GM21526 (cell line): ENCODE results near the gene TTYH2.
"Not testable (repeated sequence)": the region's sequence is repeated elsewhere in the genome, so short reads cannot be mapped to it uniquely, and the experiment has no call there.

Source experiments
- ATAC-seq: cut with Tn5 transposase; IDR thresholded peaks from one replicate; pipeline ENCODE4 v1.9.1; 2021; ENCODE audit warnings: moderate library complexity; ENCODE audit not compliant: unreplicated experiment, low FRiP score

TTYH2 gene

GRCh38 chr17:74212913-74213791, at the start of gene TTYH2:
TSS of gene TTYH2 (plus strand) at chr17:74213571. CDS start at chr17:74213588, 17 bp downstream.
- ATAC-seq: peak; percentile 51

- ATAC-seq: no peak
Observed at GRCh38 chr17:74163836-74164235, 49.5 kb upstream of the TTYH2 start.

DNA sequence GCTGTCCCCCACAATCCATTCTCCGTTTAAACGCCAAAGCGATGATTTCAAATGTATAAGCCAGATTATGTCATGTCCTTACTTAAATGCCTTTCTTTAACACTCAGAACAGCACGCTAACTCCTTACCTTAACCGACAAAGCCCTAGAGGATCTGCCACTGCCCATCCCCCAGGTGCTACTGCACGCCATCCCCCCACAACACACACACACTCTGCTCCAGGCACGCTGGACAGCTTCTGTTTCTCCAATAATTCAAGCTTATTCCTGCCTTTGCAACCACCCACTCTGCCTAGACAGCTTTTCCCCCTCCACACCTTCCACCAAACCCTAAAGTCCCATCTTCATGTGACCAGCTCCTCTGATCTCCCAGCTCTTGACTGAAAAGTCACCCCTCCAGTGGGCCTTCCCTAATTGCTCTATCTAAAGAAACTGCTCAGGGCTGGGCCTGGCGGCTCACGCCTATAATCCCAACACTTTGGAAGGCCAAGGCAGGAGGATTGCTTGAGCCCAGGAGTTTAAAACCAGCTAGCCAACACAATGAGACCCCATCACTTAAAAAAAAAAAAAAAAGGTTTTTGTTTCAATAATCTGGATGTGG, 48.8 kb upstream of the TTYH2 start:
- ATAC-seq: no peak

DNA sequence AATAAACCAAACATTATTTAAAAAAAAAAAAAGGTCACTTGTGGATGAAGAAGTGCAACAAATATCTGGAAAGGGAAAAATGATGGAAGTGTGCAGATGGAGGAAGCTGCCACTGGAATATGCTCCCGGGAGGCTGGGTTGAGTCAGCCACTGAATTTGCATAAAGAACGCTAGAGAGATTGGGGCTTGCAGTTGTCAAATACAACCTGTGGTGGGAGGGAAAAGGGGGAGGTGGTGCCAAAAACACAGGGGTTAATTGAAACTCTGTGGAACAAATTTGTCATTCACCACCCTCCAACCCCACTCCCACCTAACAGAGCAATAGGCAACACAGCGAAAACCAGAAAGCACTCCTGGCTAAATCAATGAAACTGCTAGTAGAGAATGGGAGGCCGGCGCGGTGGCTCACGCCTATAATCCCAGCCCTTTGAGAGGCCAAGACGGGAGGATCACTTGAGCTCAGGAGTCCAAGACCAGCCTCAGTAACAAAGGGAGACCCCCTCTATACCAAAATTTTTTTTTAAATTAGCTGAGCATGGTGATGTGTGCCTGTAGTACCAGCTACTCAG, 47.5 kb upstream of the TTYH2 start:
- ATAC-seq: no peak

DNA sequence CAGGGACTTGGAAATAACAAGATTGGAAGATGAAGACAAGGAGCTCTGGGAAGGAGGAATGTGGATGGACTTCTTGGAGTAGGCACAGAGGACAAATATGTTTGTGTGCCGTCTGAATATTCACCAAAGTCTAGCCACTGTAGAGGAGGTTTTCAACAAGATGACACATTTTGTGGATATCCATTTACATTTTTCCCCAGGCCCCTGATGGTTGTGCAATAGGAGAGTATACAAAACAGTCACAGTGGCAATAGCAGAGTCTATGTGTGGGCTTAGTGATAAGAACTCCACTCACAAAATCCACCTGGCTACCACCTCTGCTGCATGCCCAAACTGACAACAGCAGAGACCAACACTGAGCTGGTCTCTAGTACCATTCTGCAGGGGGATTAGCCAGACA, 42.4 kb upstream of the TTYH2 start:
- no peak for ATAC-seq

GRCh38 chr17:74172700-74173099, 40.7 kb upstream of the TTYH2 start:
- ATAC-seq: no peak

- no peak for ATAC-seq
Observed at GRCh38 chr17:74176546-74177001, 36.8 kb upstream of the TTYH2 start.

DNA sequence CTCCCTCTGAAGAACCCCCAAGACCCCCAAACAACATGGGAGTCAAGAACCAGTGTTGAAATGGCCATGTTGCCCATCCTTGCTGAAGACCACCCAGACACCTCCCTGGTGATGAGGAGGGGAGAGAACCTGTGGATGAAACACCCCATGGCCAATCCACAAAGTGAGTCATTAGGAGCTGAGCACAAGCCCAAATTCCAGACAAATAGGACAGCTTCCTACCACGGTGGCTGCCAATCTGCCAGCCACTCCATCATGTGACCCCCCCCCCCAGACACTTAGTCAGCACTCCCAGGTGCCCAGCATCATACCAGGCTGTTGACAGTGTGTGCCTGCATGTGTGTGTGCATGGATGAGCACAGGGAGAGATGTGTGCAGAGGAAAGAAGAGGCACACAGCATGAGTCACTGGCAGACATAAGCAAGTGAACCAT, 36.3 kb upstream of the TTYH2 start:
- ATAC-seq: no peak

- ATAC-seq: no peak
Observed at GRCh38 chr17:74179576-74179975, 33.8 kb upstream of the TTYH2 start.

GRCh38 chr17:74180336-74180735, 33.0 kb upstream of the TTYH2 start:
- no peak for ATAC-seq

GRCh38 chr17:74181341-74181740, 32.0 kb upstream of the TTYH2 start:
- no peak for ATAC-seq

DNA sequence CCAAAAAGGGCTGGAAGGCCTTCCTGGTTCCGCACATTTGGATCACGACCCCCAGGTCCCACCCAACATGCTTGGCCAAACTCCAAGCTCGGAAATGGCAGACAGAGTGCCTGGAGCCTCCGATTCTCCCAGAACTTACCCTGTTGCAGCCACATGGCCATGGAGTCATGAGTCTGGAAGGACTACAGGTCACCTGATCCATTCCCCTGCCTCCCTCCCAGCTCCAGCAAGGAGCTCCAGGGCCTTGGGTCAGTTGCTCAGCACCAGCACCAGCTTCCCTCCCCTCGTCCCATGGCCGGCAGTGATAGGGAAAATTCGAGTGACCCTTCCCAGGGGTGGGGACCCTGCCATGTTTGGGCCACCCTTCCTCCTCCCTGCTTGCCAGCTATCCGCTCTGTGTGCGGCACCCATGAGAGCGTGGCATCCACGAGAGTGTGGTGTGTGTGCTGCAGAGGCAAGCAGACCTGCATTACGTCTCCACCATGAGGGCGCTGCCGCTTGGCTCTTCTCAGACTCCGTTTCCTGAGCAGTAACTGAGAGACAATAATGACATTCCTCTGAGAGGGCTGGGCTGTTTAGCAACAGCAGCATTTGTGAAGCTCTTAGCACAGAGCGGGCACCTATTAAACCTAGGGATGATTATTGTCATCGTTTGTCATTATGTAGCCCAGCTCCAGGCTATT, 31.2 kb upstream of the TTYH2 start:
- ATAC-seq: no peak

DNA sequence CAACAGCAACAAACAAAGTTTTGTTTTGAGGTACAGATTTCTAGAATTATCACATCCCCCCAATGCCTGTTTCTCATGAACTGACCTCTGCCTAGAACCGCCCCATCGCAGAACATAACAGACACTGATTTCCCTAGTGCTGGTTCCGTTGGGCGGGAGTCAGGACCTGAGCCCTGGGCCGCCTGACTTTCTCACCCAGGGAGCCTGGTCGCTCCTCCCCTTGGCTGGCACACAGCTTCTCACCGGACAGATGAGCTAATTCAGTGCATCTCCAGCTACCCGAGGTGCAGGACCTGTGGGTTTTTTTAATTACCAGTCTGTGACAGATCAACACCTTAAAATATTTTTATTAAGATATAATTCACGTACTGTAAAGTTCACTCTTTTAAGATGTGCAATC, 30.0 kb upstream of the TTYH2 start:
- ATAC-seq: no peak

DNA sequence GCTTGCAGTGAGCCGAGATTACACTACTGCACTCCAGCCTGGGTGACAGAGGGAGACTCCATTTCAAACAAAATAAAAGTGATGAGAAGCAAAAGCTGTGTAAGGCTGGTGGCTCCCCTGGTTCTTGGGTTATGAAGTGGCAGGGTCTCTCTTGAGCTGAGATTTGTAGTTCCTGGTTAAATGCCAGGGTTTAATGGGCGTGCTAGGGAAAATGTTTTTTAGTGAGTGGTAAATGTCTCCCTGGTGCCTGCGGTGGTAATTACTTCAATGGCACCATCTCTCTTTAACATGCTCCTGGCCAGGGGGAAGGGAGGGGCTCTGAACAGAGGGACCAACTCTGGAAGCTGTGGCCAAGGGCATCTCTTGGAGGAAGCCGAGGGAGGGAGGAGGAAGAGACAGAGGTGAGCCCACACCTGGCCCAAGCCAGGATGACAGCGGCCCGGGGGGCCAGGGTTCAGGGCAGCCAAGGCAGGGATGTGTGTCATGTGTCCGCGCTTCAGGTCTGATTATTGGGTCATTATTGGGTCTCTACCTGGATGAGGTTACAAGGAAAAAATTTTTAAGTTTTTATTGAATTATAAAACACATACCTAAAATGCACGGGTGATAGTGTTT, 27.7 kb upstream of the TTYH2 start:
- ATAC-seq: no peak

GRCh38 chr17:74186498-74186897, 26.9 kb upstream of the TTYH2 start:
- no peak for ATAC-seq

- no peak for ATAC-seq
Observed at GRCh38 chr17:74187761-74188160, 25.6 kb upstream of the TTYH2 start.

DNA sequence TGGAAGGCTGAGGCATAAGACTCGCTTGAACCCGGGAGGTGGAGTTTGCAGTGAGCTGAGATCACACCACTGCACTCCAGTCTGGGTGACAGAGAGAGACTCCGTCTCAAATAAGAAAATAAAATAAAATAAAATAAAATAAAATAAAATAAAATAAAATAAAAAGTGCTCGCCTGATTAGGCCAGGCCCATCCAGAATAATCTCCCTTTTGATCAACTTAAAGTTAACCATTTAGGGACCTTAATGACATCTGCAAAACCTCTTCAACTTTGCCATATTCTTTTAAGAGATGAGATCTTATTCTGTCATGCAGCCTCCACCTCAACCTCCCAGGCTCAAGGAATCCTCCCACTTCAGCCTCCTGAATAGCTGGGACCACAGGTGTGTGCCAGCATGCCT, 24.7 kb upstream of the TTYH2 start:
- ATAC-seq: not testable (repeated sequence)

GRCh38 chr17:74190154-74190553, 23.2 kb upstream of the TTYH2 start:
- no peak for ATAC-seq

DNA sequence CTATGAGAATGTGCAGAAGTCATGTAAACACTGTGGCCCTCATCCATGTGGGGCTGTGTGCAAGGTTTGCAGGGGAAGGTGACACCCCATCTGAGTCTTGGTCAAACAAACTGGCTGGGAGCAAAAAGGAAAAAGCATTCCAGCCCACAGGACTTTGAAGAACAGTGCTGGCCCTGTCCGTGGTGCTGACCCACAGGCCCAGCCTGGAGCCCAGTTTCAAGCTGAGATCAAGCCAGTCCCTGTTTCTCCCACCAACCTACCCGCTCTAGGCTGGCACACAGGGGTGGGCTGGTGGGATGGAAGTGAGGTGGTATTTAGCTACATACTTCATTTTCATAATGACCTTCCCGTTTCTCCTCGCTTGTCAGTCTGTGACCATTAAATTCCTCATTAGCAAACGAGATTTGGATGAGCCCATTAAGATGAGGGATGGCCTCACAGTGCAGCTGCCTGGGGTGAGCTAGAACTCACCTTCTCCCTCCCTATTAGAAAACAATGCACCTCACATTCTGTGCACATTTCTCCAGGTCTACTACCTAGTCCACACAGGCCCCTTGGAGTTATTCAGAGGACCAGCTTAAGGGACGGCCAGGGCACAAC, 22.5 kb upstream of the TTYH2 start:
- ATAC-seq: no peak
